RWPE1 (cell line): Measurements from ENCODE around the gene IQGAP3.

Source experiments
- CTCF ChIA-PET: fragments of 350-600 bp; sonication (Branson Sonifier 250); formaldehyde crosslinking; extraction: SDS; loops from one replicate; lab custom pipeline; 2021; lab: Yijun Ruan, JAX
- POLR2A ChIA-PET: fragments of 400-600 bp; formaldehyde crosslinking; extraction: SDS; loops from one replicate; lab custom pipeline; 2020; ENCODE audit warnings: antibody characterized with exemption; ENCODE audit not compliant: low non-redundant PET; lab: Yijun Ruan, JAX
- DNase-seq: peaks from one replicate; pipeline ENCODE4 v3.0.0; 2012; ENCODE audit warnings: low spot score
- H3K27ac ChIP-seq: fragments of 450-650 bp; 2 replicates; pipeline ENCODE4 v1.5.1; 2017
- TF ChIP-seq, protein P1 (sequence below): fragments of 450-650 bp; conservative IDR thresholded peaks from 2 replicates; pipeline ENCODE4 v1.5.1; 2017; ENCODE audit warnings: low read depth, mild to moderate bottlenecking

Gene IQGAP3

DNA sequence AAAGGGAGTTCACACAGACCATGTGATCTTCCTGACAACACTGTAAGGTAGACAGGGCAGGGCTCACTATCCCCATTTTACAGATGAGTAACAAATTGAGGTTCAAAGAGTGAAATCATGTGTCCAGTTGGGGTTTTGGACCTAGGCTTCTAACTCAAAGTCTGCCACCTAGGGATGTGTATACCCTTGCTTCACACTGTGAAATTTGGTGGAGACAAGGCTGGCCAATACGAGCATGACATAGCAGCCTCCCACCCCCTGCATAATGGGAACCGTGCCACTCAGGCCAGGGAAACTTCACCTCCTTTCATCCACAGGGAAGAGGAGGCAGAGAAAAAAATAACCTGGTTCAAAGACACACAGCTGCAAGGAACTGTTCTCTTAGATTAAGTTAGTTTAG, 6.8 kb downstream of the IQGAP3 start:
- H3K27ac ChIP-seq, result no peak overlapping the region
- no peak for DNase-seq
- CTCF ChIA-PET, result no interaction called here
- TF ChIP-seq, protein P1, sequence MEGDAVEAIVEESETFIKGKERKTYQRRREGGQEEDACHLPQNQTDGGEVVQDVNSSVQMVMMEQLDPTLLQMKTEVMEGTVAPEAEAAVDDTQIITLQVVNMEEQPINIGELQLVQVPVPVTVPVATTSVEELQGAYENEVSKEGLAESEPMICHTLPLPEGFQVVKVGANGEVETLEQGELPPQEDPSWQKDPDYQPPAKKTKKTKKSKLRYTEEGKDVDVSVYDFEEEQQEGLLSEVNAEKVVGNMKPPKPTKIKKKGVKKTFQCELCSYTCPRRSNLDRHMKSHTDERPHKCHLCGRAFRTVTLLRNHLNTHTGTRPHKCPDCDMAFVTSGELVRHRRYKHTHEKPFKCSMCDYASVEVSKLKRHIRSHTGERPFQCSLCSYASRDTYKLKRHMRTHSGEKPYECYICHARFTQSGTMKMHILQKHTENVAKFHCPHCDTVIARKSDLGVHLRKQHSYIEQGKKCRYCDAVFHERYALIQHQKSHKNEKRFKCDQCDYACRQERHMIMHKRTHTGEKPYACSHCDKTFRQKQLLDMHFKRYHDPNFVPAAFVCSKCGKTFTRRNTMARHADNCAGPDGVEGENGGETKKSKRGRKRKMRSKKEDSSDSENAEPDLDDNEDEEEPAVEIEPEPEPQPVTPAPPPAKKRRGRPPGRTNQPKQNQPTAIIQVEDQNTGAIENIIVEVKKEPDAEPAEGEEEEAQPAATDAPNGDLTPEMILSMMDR, result no peak
- POLR2A ChIA-PET, result no interaction called here

DNA sequence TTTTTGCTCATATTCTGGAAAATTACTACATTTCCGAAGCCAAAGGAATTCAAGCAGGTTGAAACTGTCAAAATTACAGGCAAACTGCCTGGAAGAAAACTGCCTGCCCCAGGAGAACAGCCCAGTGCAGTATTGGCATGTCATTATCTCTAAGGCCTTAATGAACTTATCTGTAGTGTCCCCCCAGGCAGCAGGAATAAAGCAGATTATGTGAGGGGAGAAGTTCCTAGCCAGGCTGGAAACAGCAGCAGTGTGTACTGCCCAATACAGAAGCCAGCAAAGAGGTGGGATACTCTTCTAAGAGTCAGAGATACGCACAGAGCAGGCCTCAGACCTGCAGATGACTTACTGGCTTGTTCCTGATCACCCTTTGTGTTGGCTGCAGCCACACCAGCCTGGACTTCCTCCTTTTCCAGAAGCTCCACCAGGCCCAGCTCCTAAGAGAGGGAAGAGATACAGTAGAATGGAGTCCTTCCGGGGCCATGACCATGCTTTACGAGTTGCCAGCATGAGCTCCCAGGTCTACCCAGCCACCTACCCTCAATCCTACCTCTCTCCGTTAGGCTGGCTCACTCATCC, 11.7 kb downstream of the IQGAP3 start:
- H3K27ac ChIP-seq, result no peak overlapping the region
- POLR2A ChIA-PET, result no interaction called here
- TF ChIP-seq, protein P1, result no peak
- DNase-seq, result no peak
- CTCF ChIA-PET, result no interaction called here

DNA sequence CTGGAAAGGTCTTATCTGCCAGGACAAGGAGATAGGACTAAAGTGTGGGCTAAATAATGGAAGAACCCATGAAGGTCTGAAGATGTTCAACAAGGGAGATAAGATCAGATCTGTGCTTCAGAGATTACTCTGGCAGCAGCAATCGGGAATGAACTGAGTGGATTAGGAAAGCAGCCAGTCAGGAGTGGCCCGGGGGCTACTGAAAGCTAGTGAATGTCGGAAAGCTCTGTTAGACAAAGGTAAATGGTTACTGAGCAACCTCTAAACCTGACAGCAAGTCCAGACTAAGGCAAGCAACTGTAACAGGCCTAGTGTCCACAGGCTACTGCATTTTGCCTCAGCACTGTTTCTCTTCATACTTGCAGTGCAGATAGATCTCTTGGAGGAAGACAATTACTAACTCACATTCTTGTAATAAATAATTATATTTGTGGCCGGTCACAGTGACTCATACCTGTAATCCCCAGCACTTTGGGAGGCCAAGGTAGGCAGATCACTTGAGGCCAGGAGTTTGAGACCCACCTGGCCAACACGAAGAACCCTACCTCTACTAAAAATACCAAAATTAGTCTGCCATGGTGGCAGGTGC, 12.5 kb downstream of the IQGAP3 start:
- no peak overlapping the region for H3K27ac ChIP-seq
- CTCF ChIA-PET, result interaction anchor here (0.6 kb wide), 1 partner anchor 98 kb away, joined by 3 read pairs; no protein-coding TSS in a partner anchor
- POLR2A ChIA-PET, result no interaction called here
- TF ChIP-seq, protein P1, result no peak
- no peak for DNase-seq

DNA sequence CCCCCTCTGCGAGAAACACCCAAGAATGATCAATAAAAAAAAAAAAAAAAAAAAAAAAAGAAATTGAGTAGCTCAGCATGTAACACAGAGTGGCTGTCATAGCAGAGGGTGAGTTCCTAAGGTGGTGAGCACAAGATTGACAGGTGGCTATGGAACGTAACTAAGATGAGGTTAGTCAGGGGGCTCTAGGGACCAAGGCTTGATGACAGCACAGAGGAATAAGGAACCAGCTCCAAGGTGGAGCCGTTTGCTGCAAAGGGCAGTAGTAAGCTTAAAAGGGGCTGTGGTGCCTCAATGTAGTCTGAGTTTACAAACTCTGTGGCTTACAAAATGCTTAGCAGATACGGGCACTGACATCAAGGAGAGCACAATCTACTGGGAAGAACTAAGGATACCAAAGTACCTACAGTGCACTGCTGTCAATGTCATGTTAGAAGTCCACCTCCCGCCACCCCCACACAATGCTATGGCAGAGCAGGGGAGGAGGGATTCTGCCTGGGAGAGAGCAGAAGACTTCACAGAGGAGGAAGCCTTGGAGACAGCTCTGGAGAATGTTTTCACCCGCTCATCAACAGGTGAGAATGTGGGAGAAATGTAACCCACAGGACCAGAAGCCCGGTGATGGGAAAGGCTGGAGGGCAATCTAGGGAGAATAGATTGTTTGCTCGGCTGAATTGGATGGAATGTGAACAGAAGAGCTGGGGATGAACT, 13.1 kb downstream of the IQGAP3 start:
- CTCF ChIA-PET, result interaction anchor here (0.6 kb wide), 1 partner anchor 99 kb away, joined by 3 read pairs; no protein-coding TSS in a partner anchor
- POLR2A ChIA-PET, result no interaction called here
- TF ChIP-seq, protein P1, result no peak
- no peak for DNase-seq
- no peak overlapping the region for H3K27ac ChIP-seq

DNA sequence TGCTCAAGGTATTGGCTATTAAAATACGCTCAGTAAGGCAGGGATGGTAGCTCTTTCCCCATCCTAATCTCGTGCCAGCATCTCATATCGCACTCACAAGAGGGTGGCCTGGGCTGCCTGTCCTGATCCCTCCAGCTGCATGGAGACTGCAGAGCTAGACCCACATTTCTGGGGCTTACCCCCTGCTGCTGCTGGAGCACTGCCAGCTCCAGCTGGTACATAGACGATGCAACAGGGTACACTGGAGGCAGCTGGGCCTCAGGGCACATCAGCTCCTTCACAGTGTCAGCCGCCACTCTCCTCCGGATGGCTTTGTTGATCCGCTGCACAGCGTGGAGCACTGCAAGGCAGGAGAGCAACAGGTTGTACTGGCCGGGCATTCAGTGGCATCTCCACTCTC, 16.0 kb downstream of the IQGAP3 start:
- TF ChIP-seq, protein P1, result no peak
- ChIA-PET CTCF (interaction anchor here (0.5 to 1.4 kb wide), 3 partner anchors 27 to 52 kb away, joined by 3 to 4 read pairs (median 3); no protein-coding TSS in a partner anchor), POLR2A (no interaction called here)
- DNase-seq, result no peak
- no peak overlapping the region for H3K27ac ChIP-seq

DNA sequence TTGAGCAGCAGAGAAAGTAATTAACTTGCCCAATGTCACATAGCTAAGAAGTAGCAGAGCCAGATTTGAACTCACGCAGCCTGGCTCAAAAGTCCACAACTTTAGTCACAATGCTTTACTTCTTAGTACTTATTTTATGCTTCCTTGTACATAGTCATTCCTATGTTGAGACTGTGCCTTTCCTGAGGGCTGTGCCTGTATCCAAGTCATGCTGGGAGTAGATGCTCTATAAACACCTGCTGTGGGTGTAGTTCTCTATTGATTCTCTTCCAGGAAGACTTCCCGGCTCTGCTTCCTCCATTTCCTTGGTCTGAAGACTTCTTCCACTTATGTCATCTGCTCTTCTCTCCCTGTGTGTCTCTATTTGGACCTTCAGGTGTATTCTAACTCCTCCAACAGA, 16.6 kb downstream of the IQGAP3 start:
- no peak for DNase-seq
- ChIA-PET CTCF (interaction anchor here (1.4 kb wide), 1 partner anchor 53 kb away, joined by 4 read pairs; no protein-coding TSS in a partner anchor), POLR2A (no interaction called here)
- H3K27ac ChIP-seq, result no peak overlapping the region
- TF ChIP-seq, protein P1, result no peak
